GM18858 (cell line): ENCODE measurements around the gene CADPS2.
"Not testable (repeated sequence)": the region's sequence is repeated elsewhere in the genome, so short reads cannot be mapped to it uniquely, and the experiment has no call there.

Experiments used
- ATAC-seq: cut with Tn5 transposase; IDR thresholded peaks from one replicate; pipeline ENCODE4 v1.9.1; 2021; ENCODE audit not compliant: unreplicated experiment

CADPS2 gene

GRCh38 chr7:122302761-122303530, 583.3 kb downstream of the CADPS2 start:
- ATAC-seq: no peak

- ATAC-seq: no peak
Measured at GRCh38 chr7:122301858-122302760, 584.2 kb downstream of the CADPS2 start.

- ATAC-seq: no peak
Measured at GRCh38 chr7:122300956-122301833, 585.1 kb downstream of the CADPS2 start.

GRCh38 chr7:122300211-122300932, 585.9 kb downstream of the CADPS2 start:
- no peak for ATAC-seq

- ATAC-seq: no peak
Measured at GRCh38 chr7:122299624-122300210, 586.5 kb downstream of the CADPS2 start.

- no peak for ATAC-seq
Measured at GRCh38 chr7:122298618-122299017, 587.6 kb downstream of the CADPS2 start.

GRCh38 chr7:122298131-122298530, 588.1 kb downstream of the CADPS2 start:
- no peak for ATAC-seq

GRCh38 chr7:122291189-122291588, 595.1 kb downstream of the CADPS2 start:
- no peak for ATAC-seq

GRCh38 chr7:122290476-122290875, 595.8 kb downstream of the CADPS2 start:
- ATAC-seq: no peak

- no peak for ATAC-seq
Measured at GRCh38 chr7:122289426-122289825, 596.8 kb downstream of the CADPS2 start.

- ATAC-seq: not testable (repeated sequence)
Measured at GRCh38 chr7:122284608-122285007, 601.7 kb downstream of the CADPS2 start.

GRCh38 chr7:122273117-122273516, 613.1 kb downstream of the CADPS2 start:
- ATAC-seq: peak; percentile 59

- no peak for ATAC-seq
Measured at GRCh38 chr7:122269241-122269640, 617.0 kb downstream of the CADPS2 start.
